IMR-90 (cell line): ENCODE results near the gene STARD7. TPM values are rescaled to one million over a fixed set of nuclear protein-coding genes. Genes with fewer than 3 reads are reported as not detected.

Experiments
- ATAC-seq: fragments of 200-7000 bp; cut with Tn5 transposase; 2 replicates; pipeline ENCODE4 v1.9.1; 2020; ENCODE audit warnings: low read depth, mild to moderate bottlenecking, moderate library complexity
- BruUV-seq: library from RNA; stranded (reverse); fragments of 400-500 nt; replicated peaks from 2 replicates; lab custom pipeline; 2021; lab: Mats Ljungman, UMichigan
- CTCF ChIA-PET: fragments of 300-600 bp; formaldehyde crosslinking; extraction: SDS; loops from one replicate; lab custom pipeline; 2021; ENCODE audit warnings: antibody characterized with exemption; lab: Yijun Ruan, JAX
- POLR2A ChIA-PET: fragments of 300-600 bp; sonication (Branson Sonifier 250); formaldehyde crosslinking; loops from one replicate; lab custom pipeline; 2022; ENCODE audit warnings: antibody characterized with exemption; ENCODE audit not compliant: unreplicated experiment; lab: Charles Lee
- DNase-seq: peaks from one replicate; pipeline ENCODE4 v3.0.0; 2013
- H2AFZ ChIP-seq: replicated peaks from 2 replicates; pipeline ENCODE3; 2013; ENCODE audit warnings: low read length, mild to moderate bottlenecking; ENCODE audit not compliant: poor library complexity
- H2AK5ac ChIP-seq: 2 replicates; pipeline ENCODE4 v1.6.1; 2013; ENCODE audit warnings: low read depth, low read length, inconsistent platforms
- H2AK9ac ChIP-seq: replicated peaks from 2 replicates; pipeline ENCODE3; 2013; ENCODE audit warnings: mild to moderate bottlenecking, low read depth, low read length, moderate library complexity; ENCODE audit not compliant: poor library complexity
- H2BK120ac ChIP-seq: 2 replicates; pipeline ENCODE4 v1.6.1; 2013; ENCODE audit warnings: low read depth, low read length, inconsistent platforms
- H2BK15ac ChIP-seq: 3 replicates; pipeline ENCODE4 v1.6.1; 2013; ENCODE audit warnings: low read depth, low read length, inconsistent platforms
- H2BK20ac ChIP-seq: 2 replicates; pipeline ENCODE4 v1.6.1; 2013; ENCODE audit warnings: low read depth, mild to moderate bottlenecking, inconsistent platforms, low read length, moderate library complexity
- H2BK5ac ChIP-seq: 2 replicates; pipeline ENCODE4 v1.6.1; 2013; ENCODE audit warnings: mild to moderate bottlenecking, low read depth, low read length, inconsistent platforms; ENCODE audit not compliant: poor library complexity, severe bottlenecking
- H3K14ac ChIP-seq: replicated peaks from 2 replicates; pipeline ENCODE4 v1.6.1; 2013; ENCODE audit warnings: low read depth, low read length, inconsistent platforms
- H3K18ac ChIP-seq: 2 replicates; pipeline ENCODE4 v1.6.1; 2013; ENCODE audit warnings: low read depth, low read length, control low read depth
- H3K23ac ChIP-seq: 2 replicates; pipeline ENCODE4 v1.6.1; 2013; ENCODE audit warnings: low read depth, low read length, inconsistent platforms
- H3K27ac ChIP-seq: 2 replicates; pipeline ENCODE4 v1.5.1; 2013; ENCODE audit warnings: mild to moderate bottlenecking, control low read depth, low read length; ENCODE audit not compliant: insufficient read depth
- H3K27me3 ChIP-seq: 2 replicates; pipeline ENCODE4 v1.6.1; 2013; ENCODE audit warnings: low read length; ENCODE audit not compliant: control insufficient read depth, insufficient read depth
- H3K36me3 ChIP-seq: 2 replicates; pipeline ENCODE4 v1.6.1; 2013; ENCODE audit warnings: low read length, mixed read lengths; ENCODE audit not compliant: control insufficient read depth, insufficient read depth
- H3K4ac ChIP-seq: 2 replicates; pipeline ENCODE4 v1.6.1; 2013; ENCODE audit warnings: low read depth, low read length, inconsistent platforms
- H3K4me1 ChIP-seq: 2 replicates; pipeline ENCODE4 v1.6.1; 2013; ENCODE audit warnings: low read length, mixed read lengths; ENCODE audit not compliant: control insufficient read depth, insufficient read depth
- H3K4me2 ChIP-seq: 2 replicates; pipeline ENCODE4 v1.6.1; 2013; ENCODE audit warnings: low read depth, mild to moderate bottlenecking, control low read depth, low read length, moderate library complexity
- H3K4me3 ChIP-seq: 2 replicates; pipeline ENCODE4 v1.5.1; 2013; ENCODE audit warnings: low read depth, mild to moderate bottlenecking, control low read depth, low read length, moderate library complexity; ENCODE audit not compliant: insufficient read depth
- H3K56ac ChIP-seq: 2 replicates; pipeline ENCODE4 v1.6.1; 2013; ENCODE audit warnings: low read length, inconsistent platforms; ENCODE audit not compliant: insufficient read depth; ENCODE audit errors: extremely low read depth
- H3K79me1 ChIP-seq, 2 experiments: 2 replicates each; pipeline ENCODE4 v1.6.1; 2013; ENCODE audit warnings: low read length in 2 of 2, inconsistent platforms in 1 of 2, low read depth in 1 of 2
- H3K9ac ChIP-seq: 2 replicates; pipeline ENCODE4 v1.6.1; 2013; ENCODE audit warnings: low read depth, low read length, control low read depth
- H3K9me1 ChIP-seq: 2 replicates; pipeline ENCODE4 v1.6.1; 2013; ENCODE audit warnings: low read length, inconsistent platforms; ENCODE audit not compliant: insufficient read depth
- H3K9me3 ChIP-seq: 2 replicates; pipeline ENCODE4 v1.6.1; 2013; ENCODE audit warnings: low read length; ENCODE audit not compliant: control insufficient read depth, insufficient read depth
- H4K20me1 ChIP-seq: 2 replicates; pipeline ENCODE4 v1.6.1; 2013; ENCODE audit warnings: low read length, inconsistent platforms; ENCODE audit not compliant: insufficient read depth
- H4K5ac ChIP-seq: 2 replicates; pipeline ENCODE4 v1.6.1; 2013; ENCODE audit warnings: mild to moderate bottlenecking, low read depth, low read length, control low read depth
- H4K8ac ChIP-seq, 2 experiments: 2 replicates each; pipeline ENCODE4 v1.6.1; 2013; ENCODE audit warnings: low read depth in 2 of 2, low read length in 2 of 2, control low read depth in 1 of 2, inconsistent platforms in 1 of 2
- H4K91ac ChIP-seq: 2 replicates; pipeline ENCODE4 v1.6.1; 2013; ENCODE audit warnings: low read depth, low read length, inconsistent platforms; ENCODE audit not compliant: insufficient read depth
- BHLHE40 ChIP-seq: fragments of 150-350 bp; IDR thresholded peaks from 2 replicates; pipeline ENCODE4 v1.6.1; 2016; ENCODE audit warnings: mild to moderate bottlenecking, low read depth, low read length
- NFE2L2 ChIP-seq: fragments of 150-350 bp; IDR thresholded peaks from 2 replicates; pipeline ENCODE4 v1.6.1; 2016; ENCODE audit warnings: low read depth, mild to moderate bottlenecking, low read length
- WGBS, 2 experiments: methylation state at CpG; one replicate each; pipeline versions ENCODE4 v1.1.5 to v1.1.7; 2013; ENCODE audit warnings: missing lambda C conversion rate in 2 of 2; ENCODE audit not compliant: insufficient read length in 1 of 2; ENCODE audit errors: extremely low coverage in 2 of 2; 5-methylcytosine and 5-hydroxymethylcytosine counted together
- dilution Hi-C: fragments of 300-500 bp; cut with HindIII; formaldehyde crosslinking; loops from one replicate; pipeline ENCODE4 v1.14.3; 2018; ENCODE audit warnings: low sequenced_read_pairs; ENCODE audit not compliant: unreplicated experiment
- in situ Hi-C: fragments of 300-500 bp; cut with MboI; formaldehyde crosslinking; loops from 3 replicates; pipeline ENCODE4 v1.14.3; 2019; ENCODE audit warnings: low sequenced_read_pairs, inconsistent platforms, mixed read lengths
- intact Hi-C: fragments of 100-400 bp; cut with micrococcal nuclease; formaldehyde crosslinking; loops from 2 replicates; pipeline ENCODE4 v1.10.0; 2022
- polyA plus RNA-seq, 3 experiments: library from polyadenylated mRNA; depleted of rRNA; stranded (reverse); fragments of >200 nt; gene quantifications; 2 replicates each; pipeline ENCODE4 v1.2.3, GENCODE V29; 2012; ENCODE audit warnings: low replicate concordance in 1 of 3
- total RNA-seq: library from RNA; depleted of rRNA; stranded (reverse); fragments of >200 nt; gene quantifications from 2 replicates; pipeline ENCODE4 v1.2.3, GENCODE V29; 2012

The STARD7 gene
- total and polyA plus RNA-seq, 2 of the 4 experiments (the other 2 are of a cell fraction) = 61.7 to 138 TPM

GRCh38 chr2:96180002-96180401, 28.6 kb downstream of the STARD7 start:
- Histone ChIP-seq H2BK5ac (no peak overlapping the region), H3K9me1 (0 out of 2 replicates have a peak, but pooled peaks cover 3% of the 10 kb centered on the region), H3K23ac (no peak overlapping the region), H2AFZ (no peak overlapping the region), H2AK9ac (no peak overlapping the region), H3K18ac (no peak overlapping the region), H3K36me3 (peaks cover 10% of the 10 kb centered on the region), H3K27ac (no peak overlapping the region), H3K56ac (no peak overlapping the region), H4K5ac (no peak overlapping the region), H3K14ac (no peak overlapping the region), H4K8ac (no peak overlapping the region), H3K4me3 (no peak overlapping the region), H4K20me1 (no peaks in the 10 kb centered on the region), H3K9me3 (no peaks in the 10 kb centered on the region), H3K9ac (no peak overlapping the region), H3K79me1 (peaks cover 2 to 6% of the 10 kb centered on the region in 2 experiments; a peak in 1 of 4 replicates), H2BK15ac (no peak overlapping the region), H2BK20ac (no peak overlapping the region), H3K4me1 (peaks cover 2% of the 10 kb centered on the region; the same call in 1 of the 2 replicates), H2BK120ac (no peak overlapping the region), H3K27me3 (no peaks in the 10 kb centered on the region), H3K4me2 (no peak overlapping the region), H4K91ac (no peak overlapping the region), H2AK5ac (no peak overlapping the region), H3K4ac (no peak overlapping the region)
- intact Hi-C loops = no loop called here
- ChIA-PET POLR2A (no interaction called here), CTCF (no interaction called here)
- ATAC-seq (no peak), DNase-seq (no peak)
- WGBS, 2 experiments = no CpG with 5 or more reads among the region's 1 CpG
- dilution Hi-C loops = no loop called here
- no TSS peak for BruUV-seq
- in situ Hi-C loops = no loop called here
- no peak for TF ChIP-seq NFE2L2
- TF ChIP-seq BHLHE40 = no peak
